Measurements from ENCODE around the gene TNS1.

TNS1 gene

GRCh38 chr2:217942731-217943335 is 60.0 kb downstream of the TNS1 start:
- DNase-seq (ENCODE audit: low read depth): no peak

GRCh38 chr2:217941886-217942728 is 60.7 kb downstream of the TNS1 start:
- no peak for DNase-seq (ENCODE audit: low read depth)

GRCh38 chr2:217941339-217941738 is 61.5 kb downstream of the TNS1 start:
- no peak for DNase-seq (ENCODE audit: low read depth)

- DNase-seq (ENCODE audit: low read depth): no peak
Observed at GRCh38 chr2:217940261-217941220, 62.3 kb downstream of the TNS1 start.

GRCh38 chr2:217939629-217940245 is 63.1 kb downstream of the TNS1 start:
- DNase-seq (ENCODE audit: low read depth): no peak

- no peak for DNase-seq (ENCODE audit: low read depth)
Observed at GRCh38 chr2:217939220-217939619, 63.6 kb downstream of the TNS1 start.

GRCh38 chr2:217938036-217938435 is 64.8 kb downstream of the TNS1 start:
- DNase-seq (ENCODE audit: low read depth): no peak

- no peak for DNase-seq (ENCODE audit: low read depth)
Observed at GRCh38 chr2:217937446-217937845, 65.3 kb downstream of the TNS1 start.

GRCh38 chr2:217936952-217937351 is 65.8 kb downstream of the TNS1 start:
- DNase-seq (ENCODE audit: low read depth): no peak

GRCh38 chr2:217935901-217936684 is 66.7 kb downstream of the TNS1 start:
- DNase-seq (ENCODE audit: low read depth): no peak

- DNase-seq (ENCODE audit: low read depth): no peak
Observed at GRCh38 chr2:217935235-217935879, 67.4 kb downstream of the TNS1 start.

- DNase-seq (ENCODE audit: low read depth): no peak
Observed at GRCh38 chr2:217934321-217935131, 68.3 kb downstream of the TNS1 start.

GRCh38 chr2:217933617-217933993 is 69.2 kb downstream of the TNS1 start:
- no peak for DNase-seq (ENCODE audit: low read depth)

GRCh38 chr2:217932803-217933616 is 69.8 kb downstream of the TNS1 start:
- no peak for DNase-seq (ENCODE audit: low read depth)

- DNase-seq (ENCODE audit: low read depth): no peak
Observed at GRCh38 chr2:217931846-217932560, 70.8 kb downstream of the TNS1 start.

- no peak for DNase-seq (ENCODE audit: low read depth)
Observed at GRCh38 chr2:217930761-217931563, 71.8 kb downstream of the TNS1 start.

Data from T follicular helper cell (primary cell).